Stomach smooth muscle (tissue), 2 donors: ENCODE results near the gene UFD1.

Source experiments
- H3K27ac ChIP-seq: one replicate; pipeline ENCODE4 v1.7.0; 2013; ENCODE audit warnings: mild to moderate bottlenecking, low read length, inconsistent platforms
- H3K27me3 ChIP-seq, 2 donors: one replicate each; pipeline ENCODE4 v1.7.0; 2013; ENCODE audit warnings: low read length in 2 of 2; ENCODE audit not compliant: insufficient read depth in 2 of 2, control insufficient read depth in 1 of 2
- H3K36me3 ChIP-seq, 2 donors: one replicate each; pipeline ENCODE4 v1.7.0; 2013; ENCODE audit warnings: low read length in 2 of 2; ENCODE audit not compliant: control insufficient read depth in 2 of 2, insufficient read depth in 2 of 2
- H3K4me1 ChIP-seq: one replicate; pipeline ENCODE4 v1.7.0; 2013; ENCODE audit warnings: low read length; ENCODE audit not compliant: control insufficient read depth, insufficient read depth
- H3K4me3 ChIP-seq, 2 donors: one replicate each; pipeline ENCODE4 v1.7.0; 2013; ENCODE audit warnings: low read length in 2 of 2
- H3K9ac ChIP-seq, 2 donors: one replicate each; pipeline ENCODE4 v1.7.0; 2013; ENCODE audit warnings: low read length in 2 of 2, mild to moderate bottlenecking in 1 of 2
- H3K9me3 ChIP-seq, 2 donors: one replicate each; pipeline ENCODE4 v1.7.0; 2013; ENCODE audit warnings: low read length in 2 of 2; ENCODE audit not compliant: control insufficient read depth in 2 of 2
- donor health status: healthy.
- donor health status: Pancreatic carcinoma.

The UFD1 gene

GRCh38 chr22:19405133-19405532 is 73.9 kb downstream of the UFD1 start:
- Histone ChIP-seq H3K4me3 (no peak overlapping the region), H3K9me3 (no peaks in the 10 kb centered on the region), H3K9ac (no peak overlapping the region), H3K27ac (no peak overlapping the region), H3K36me3 (peaks cover 45 to 47% of the 10 kb centered on the region in 2 donors), H3K27me3 (no peaks in the 10 kb centered on the region), H3K4me1 (no peaks in the 10 kb centered on the region)

- Histone ChIP-seq H3K9ac (no peak overlapping the region), H3K36me3 (peaks cover 42 to 47% of the 10 kb centered on the region in 2 donors), H3K4me3 (no peak overlapping the region), H3K9me3 (no peaks in the 10 kb centered on the region), H3K27ac (no peak overlapping the region), H3K27me3 (no peaks in the 10 kb centered on the region), H3K4me1 (no peaks in the 10 kb centered on the region)
These were observed 74.3 kb downstream of the UFD1 start for GRCh38 chr22:19404676-19405075.

GRCh38 chr22:19402642-19403191 is 76.3 kb downstream of the UFD1 start:
- H3K27me3 ChIP-seq, result no peaks in the 10 kb centered on the region
- no peak overlapping the region for H3K9ac ChIP-seq
- peaks cover 36 to 42% of the 10 kb centered on the region in 2 donors for H3K36me3 ChIP-seq
- no peaks in the 10 kb centered on the region for H3K9me3 ChIP-seq
- no peak overlapping the region for H3K27ac ChIP-seq
- H3K4me3 ChIP-seq, result no peak overlapping the region
- no peaks in the 10 kb centered on the region for H3K4me1 ChIP-seq

- Histone ChIP-seq H3K4me3 (no peak overlapping the region), H3K36me3 (peaks cover 37 to 38% of the 10 kb centered on the region in 2 donors), H3K27me3 (no peaks in the 10 kb centered on the region), H3K9me3 (no peaks in the 10 kb centered on the region), H3K4me1 (no peaks in the 10 kb centered on the region), H3K9ac (no peak overlapping the region), H3K27ac (no peak overlapping the region)
These were observed 77.5 kb downstream of the UFD1 start for GRCh38 chr22:19401483-19401882.

GRCh38 chr22:19400881-19401280 is 78.1 kb downstream of the UFD1 start:
- Histone ChIP-seq H3K36me3 (peaks cover 34 to 36% of the 10 kb centered on the region in 2 donors), H3K27me3 (no peaks in the 10 kb centered on the region), H3K9me3 (no peaks in the 10 kb centered on the region), H3K4me3 (no peak overlapping the region), H3K9ac (no peak overlapping the region), H3K4me1 (no peaks in the 10 kb centered on the region), H3K27ac (no peak overlapping the region)
